RCC 7860 (cell line): Measurements from ENCODE around the gene AKT3.
"Not testable (repeated sequence)": the region's sequence is repeated elsewhere in the genome, so short reads cannot be mapped to it uniquely, and the experiment has no call there.

Experiments used
- DNase-seq: peaks from one replicate; pipeline ENCODE4 v3.0.0-alpha.2; 2015; ENCODE audit warnings: low spot score
- FAIRE-seq: peaks from 2 replicates; lab custom pipeline; 2012; peaks lifted over from hg19 to GRCh38; lab: Jason Lieb, UNC

Gene AKT3

GRCh38 chr1:243791586-243792267, 58.3 kb downstream of the AKT3 start:
- FAIRE-seq = no peak
- DNase-seq = no peak

DNA sequence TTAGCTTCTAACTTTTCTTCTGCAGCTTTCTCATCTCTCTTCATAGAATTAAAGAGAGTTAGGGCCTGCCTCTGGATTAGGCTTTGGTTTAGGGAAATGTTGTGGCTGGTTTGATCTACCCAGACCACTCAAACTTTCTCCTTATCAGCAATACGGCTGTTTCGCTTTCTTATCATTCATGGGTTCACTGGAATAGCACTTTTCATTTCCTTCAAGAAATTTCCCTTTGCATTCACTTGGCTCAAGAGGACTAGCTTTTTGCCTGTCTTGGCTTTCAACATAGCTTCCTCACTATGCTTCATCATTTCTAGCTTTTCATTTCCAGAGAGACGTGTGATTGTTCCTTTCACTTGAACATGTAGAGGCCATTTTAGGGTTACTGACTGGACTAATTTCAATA, 59.6 kb downstream of the AKT3 start:
- DNase-seq (no peak), FAIRE-seq (no peak)

DNA sequence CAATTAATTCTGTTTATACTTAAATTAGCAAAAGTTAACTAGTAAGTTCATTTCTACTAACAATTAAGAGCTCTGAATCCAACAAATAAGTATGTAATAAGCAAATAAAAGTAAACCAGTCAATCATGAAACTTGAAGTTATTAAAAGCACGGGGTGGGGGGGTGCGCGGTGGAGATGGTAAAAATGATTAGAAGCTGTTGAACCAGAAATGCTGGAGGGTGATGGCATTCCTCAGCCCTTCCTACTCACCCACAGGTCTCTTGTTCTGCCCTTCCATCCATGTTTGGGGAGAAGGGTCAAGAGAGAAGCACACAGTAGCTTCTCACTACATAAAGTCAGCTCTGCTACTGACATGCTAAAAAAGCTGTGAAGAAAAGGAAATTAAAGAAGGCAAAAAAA, 63.5 kb downstream of the AKT3 start:
- FAIRE-seq (no peak), DNase-seq (no peak)

DNA sequence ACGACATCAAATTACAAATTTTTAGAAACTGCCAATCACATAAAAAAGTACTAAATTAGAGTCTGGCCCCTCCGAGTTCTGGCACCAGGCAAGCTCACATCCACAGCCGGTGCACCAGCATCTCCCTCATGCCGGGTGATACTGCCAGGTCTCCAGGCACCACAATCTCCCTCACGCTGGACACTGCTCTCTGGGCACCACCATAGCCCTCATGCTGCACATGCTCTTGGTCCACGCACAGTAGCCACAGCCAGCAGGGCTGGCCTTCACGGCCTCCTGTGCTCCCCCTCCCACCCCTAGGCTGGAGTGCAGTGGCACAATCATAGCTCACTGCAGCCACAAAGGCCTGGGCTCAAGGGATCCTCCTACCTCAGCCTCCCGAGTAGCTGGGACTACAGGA, 65.5 kb downstream of the AKT3 start:
- FAIRE-seq = no peak
- DNase-seq = no peak

DNA sequence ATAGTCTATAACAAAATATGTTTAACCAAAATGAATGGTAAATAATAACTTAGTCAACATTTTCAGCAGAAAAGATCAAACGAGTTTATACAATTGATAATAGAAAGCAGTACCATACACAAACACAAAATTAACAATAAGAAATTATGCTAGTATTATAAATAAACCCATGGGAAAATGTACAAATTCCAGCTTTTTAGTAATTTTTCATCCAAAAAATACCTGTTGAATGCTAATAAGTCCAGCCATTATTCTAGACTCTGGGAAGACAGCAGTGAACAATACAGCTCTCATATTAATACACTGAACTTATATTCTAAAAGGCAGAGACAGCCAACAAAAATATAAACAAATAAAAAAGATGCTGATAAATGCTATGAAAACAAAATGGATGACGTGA, 66.3 kb downstream of the AKT3 start:
- no peak for DNase-seq
- no peak for FAIRE-seq

DNA sequence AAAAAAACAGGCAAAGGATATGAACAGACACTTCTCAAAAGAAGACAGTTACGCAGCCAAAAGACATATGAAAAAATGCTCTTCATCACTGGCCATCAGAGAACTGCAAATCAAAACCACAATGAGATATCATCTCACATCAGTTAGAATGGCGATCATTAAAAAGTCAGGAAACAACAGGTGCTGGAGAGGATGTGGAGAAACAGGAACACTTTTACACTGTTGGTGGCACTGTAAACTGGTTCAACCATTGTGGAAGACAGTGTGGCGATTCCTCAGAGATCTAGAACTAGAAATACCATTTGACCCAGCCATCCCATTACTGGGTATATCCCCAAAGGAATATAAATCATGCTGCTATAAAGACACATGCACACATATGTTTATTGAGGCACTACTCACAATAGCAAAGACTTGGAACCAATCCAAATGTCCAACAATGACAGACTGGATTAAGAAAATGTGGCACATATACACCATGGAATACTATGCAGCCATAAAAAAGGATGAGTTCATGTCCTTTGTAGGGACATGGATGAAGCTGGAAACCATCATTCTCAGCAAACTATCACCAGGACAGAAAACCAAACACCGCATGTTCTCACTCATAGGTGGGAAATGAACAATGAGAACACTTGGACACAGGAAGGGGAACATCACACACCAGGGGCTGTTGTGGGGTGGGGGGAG, 77.5 kb downstream of the AKT3 start:
- FAIRE-seq, DNase-seq: not testable (repeated sequence)

DNA sequence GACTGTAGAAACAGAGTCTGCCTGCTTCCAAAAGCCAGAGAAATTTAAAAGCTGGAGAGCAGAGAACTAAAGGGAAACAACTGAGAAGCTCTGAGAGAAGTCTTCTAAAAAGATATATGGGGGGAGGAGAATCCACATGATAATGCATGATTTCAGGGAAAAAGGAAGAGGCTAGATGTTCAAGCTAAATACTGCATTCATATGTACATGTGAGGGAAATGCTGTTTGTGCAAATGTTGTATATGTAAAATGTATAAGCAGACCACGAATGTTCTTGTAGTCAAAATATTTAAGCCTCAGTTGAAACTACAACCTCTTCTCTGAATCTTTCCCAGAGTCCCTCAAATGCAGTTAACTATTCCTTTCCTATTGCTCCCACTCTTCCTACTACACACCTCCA, 79.2 kb downstream of the AKT3 start:
- no peak for DNase-seq
- FAIRE-seq = no peak

GRCh38 chr1:243765676-243766075, 84.4 kb downstream of the AKT3 start:
- DNase-seq (no peak), FAIRE-seq (no peak)

DNA sequence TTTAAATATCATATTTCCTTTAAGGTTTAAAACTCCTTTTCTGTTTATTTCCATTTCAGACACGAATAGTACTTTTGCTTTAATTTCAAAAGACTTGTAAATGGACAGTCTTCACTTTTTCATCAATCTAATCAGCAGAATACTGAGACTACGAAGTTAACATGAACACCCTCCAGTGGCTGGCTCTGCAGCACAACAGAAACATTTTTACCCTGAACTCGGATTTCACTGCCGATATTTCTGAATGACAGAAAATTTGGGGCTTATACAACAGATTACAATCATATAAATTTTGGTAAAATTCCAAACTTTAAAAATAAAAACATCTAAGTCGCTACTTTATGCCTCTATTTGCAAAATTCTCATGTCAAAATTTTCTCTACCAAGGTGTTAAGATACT, 86.2 kb downstream of the AKT3 start:
- FAIRE-seq (no peak), DNase-seq (no peak)

- no peak for DNase-seq
- FAIRE-seq = no peak
Observed at GRCh38 chr1:243758647-243759046, 91.4 kb downstream of the AKT3 start.

DNA sequence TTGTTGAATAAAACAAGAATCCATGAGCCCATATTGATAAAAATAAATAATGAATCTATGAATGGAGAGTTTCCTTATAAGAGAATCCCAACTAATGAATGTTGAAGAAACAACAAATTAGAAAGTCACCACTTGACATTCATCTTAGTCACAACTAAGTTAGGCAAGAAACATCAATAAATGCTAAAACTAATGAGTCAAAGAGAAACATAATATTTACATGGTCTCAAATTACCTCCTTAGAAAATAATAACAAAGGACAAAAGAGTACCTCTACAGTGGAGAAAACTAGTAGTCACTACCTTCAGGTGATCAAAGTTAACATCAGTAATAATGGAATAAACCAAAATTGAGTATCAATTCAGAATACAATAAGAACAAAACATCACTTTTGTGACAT, 93.5 kb downstream of the AKT3 start:
- FAIRE-seq (no peak), DNase-seq (no peak)

DNA sequence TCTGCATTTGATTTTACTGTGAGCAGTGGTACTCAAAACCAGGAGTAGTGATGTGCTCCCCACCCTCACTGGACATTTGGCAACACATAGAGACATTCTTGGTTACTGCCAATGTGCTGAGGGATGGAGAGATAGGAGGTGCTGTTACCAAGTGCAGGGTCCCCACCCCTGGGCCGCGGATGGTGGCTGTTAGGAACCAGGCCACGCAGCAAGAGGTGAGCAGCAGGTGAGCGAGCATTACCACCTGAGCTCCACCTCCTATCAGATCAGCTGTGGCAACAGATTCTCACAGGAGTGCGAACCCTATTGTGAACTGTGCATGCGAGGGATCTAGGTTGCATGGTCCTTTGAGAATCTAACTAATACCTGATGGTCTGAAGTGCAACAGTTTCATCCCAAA, 95.7 kb downstream of the AKT3 start:
- DNase-seq = no peak
- FAIRE-seq = no peak

DNA sequence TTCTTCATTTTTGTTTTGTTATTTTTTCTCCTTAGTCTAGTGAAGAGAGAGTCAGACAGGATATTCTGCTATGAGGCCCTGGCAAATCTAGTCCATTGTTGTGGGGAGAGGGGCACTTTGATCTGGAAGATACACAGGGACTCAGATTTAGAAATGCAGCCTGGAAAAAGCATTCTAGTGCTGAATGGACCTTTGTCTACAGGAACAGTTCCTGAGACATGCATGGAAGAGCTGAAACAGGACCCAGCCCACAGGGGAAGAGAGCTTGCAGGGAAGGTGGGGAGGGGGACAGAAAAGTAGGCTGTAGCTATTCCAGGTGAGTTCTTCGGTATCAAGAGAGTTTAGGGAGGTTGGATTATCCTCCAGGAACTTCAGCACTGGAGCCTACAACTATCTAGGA, 98.5 kb downstream of the AKT3 start:
- DNase-seq (no peak), FAIRE-seq (no peak)

GRCh38 chr1:243748706-243749283, 101.2 kb downstream of the AKT3 start:
- peak; percentile 90 for FAIRE-seq
- DNase-seq = peak; percentile 61

GRCh38 chr1:243748227-243748626, 101.8 kb downstream of the AKT3 start:
- FAIRE-seq (no peak), DNase-seq (no peak)

DNA sequence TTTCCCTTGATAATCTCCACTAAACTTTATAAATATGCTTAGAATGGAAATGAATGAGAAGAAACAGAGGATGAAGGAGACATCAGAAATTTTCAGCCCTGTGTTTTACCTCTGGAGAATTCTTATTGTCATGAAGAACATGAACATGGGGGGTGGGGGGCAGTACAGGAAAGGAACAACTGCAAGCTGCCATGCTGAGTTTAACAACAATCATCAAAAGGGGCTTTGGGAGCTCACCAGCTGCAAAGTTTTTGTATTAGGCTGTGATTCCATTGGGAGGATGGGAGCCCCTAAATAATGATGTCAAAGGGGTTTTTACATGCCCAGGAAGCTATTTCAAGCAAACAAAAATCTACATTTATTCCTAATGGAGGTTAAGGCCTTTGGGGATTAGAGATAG, 103.3 kb downstream of the AKT3 start:
- FAIRE-seq = no peak
- no peak for DNase-seq

DNA sequence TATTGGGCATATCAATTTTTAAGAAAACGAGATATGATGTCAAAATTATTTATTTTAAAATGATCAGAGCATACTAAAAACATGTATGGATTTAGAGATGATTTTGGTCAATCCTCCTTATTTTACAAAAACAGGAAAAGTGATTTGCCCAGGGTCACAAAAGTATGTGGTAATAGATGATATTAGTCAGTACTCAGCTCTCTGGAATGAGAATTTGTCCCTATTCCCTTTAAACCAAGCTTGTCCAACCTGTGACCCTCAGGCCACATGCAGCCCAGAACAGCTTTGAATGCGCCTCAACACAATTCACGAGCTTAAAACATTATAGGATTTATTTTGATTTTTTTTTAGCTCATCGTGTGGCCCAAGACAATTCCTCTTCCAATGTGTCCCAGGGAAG, 104.7 kb downstream of the AKT3 start:
- DNase-seq (no peak), FAIRE-seq (no peak)

- FAIRE-seq (no peak), DNase-seq (peak; percentile 39)
Observed at GRCh38 chr1:243742819-243743218, 107.2 kb downstream of the AKT3 start.

DNA sequence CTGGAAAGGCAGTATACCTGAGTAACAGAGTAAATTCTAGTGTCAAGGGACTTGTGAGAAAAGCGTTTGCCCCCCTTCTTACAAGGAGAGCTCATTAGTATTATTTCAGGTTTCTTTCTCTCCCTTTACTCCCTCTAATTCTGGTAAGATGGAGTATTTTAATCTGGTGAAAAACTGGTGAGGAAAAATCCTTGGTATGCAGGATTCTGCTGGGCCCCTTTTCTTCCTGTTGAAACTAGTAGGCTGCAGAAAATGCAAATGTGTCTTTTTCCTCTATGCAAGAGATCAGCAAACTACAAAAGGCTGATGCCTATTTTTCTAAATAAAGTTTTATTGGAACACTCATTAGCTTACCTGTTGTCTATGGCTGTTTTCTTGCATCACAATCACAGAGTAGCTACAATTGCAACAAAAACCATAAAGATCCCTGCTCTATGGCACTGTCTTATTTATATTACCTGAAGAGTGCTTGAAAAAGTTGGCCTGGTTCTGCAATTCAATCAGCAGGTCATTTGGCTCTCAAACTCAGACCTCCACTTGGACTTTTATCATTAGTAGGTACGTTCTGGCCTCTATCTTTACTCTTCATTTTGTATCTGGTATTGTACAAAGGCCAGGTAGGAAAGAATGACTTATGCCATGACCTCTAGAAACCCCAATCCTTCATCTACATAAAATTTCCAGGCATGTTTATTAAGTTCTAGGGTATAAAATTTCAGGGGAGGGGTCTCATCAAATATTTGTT, 109.6 kb downstream of the AKT3 start:
- FAIRE-seq (no peak), DNase-seq (no peak)

DNA sequence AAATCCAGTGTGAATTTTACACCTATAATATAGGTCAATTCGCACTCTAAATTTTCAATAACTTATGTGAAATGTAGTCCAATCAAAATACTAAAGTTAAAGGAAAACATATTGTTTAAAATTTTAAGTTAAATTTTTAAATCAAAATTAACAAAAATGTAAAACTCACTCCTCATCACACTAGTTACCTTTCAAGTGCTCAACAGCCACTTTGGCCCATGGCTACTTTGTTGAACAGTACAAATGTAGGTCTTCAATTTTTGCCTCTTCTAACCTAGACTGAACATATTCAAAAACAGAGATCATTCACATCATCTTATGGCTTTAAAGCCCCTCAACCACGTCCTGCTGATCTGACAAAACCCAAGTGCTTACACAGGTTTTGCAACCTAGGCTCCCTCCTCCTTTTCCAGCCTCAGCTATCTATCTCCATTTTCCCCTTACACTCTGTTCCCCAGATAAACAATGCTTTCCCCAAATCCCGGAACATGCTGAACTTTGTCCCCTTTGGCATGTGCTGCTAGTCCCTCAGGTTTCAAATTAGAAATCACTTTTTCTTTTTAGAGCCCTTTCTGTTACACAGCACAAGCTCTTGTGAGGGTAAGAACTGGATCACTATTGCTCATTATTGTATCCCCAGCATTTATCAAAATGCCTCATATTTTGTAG, 110.6 kb downstream of the AKT3 start:
- no peak for FAIRE-seq

DNA sequence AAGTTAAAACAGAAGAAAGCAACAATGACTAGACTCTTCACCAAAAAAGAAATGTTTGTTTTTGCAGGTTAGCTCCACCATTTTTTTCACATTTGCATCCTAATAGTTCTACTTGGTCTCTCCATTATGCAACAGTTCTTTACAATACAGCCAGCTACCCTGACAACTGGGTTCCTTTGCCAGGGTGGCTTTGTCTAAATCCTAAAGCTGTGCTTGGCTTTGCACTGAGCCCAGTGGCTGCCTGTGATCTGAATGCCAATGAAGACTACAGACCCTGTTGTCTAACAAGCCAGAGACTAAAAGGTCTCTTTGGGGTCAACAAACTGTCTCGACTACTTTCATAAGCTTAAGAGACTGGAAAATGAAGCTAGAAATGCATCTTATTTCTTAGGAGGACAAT, 112.0 kb downstream of the AKT3 start:
- no peak for FAIRE-seq

More for the DNA sequence above, 110.6 kb downstream of the AKT3 start:
- DNase-seq = no peak

More for the DNA sequence above, 112.0 kb downstream of the AKT3 start:
- DNase-seq = no peak
